ENCODE measurements around the gene TPP2.

TPP2 gene

GRCh38 chr13:102726430-102726829 is 129.6 kb downstream of the TPP2 start:
- no peak for DNase-seq (ENCODE audit: low read depth in 2 of 2)
